SH-SY5Y (cell line): Measurements from ENCODE around the gene MSI2.

Experiments used
- GATA2 ChIP-seq: IDR thresholded peaks from 2 replicates; pipeline ENCODE4 v1.6.1; 2011; ENCODE audit warnings: mild to moderate bottlenecking, low read depth, low read length
- GATA3 ChIP-seq: IDR thresholded peaks from 2 replicates; pipeline ENCODE4 v1.6.1; 2011; ENCODE audit warnings: low read depth, mild to moderate bottlenecking, low read length, moderate library complexity

DNA sequence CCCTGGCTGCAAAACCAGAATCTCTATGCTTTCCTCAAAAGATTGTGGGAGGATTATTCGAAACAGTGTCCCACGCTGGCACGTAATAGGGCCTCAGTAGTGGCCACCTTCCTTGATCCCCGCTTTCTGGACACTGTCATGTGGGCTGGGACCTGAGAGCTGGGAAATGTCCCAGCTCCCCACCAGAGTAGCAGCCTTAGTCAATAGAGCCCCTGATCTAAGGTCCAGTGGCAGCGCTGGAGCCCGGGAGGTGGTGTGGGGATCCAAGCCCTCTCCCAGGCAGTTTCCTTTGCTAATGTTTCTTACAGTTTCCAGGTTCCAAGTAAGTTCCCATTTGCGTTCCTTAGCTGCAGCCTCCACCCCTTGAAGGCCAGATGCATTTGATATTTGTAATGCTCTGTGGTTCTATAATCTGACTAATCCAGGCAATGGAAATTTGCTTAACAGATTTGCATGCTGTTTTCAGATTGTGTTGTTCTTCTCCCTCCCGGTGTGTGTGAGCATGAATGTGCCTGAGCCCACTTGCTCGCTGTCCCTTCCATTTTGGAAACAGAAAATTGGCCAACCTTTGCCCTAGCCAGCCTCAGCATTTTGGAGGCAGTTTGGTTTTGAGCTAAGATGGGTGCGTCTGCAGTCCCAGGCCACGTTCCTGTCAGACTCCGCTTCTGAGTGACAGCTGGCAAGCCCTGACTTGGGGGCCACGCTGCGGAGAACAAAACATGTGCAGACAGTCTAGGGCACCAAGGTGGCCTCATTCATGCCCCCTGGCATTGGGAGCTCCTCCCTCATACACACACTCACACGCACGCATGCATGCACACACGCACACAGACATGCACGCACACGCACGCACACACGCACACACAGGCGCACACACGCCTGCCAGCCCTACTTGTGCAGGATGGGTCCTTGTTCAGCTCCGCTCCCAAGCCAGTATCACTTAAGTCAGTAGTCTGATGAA, 419.4 kb downstream of the MSI2 start:
- TF ChIP-seq GATA3 (no peak), GATA2 (no peak)
